Measurements from ENCODE around the gene GMFB. TPM values are rescaled to one million over a fixed set of nuclear protein-coding genes. Genes with fewer than 3 reads are reported as not detected.

GMFB gene
- total RNA-seq, 1 experiment from 2014 or later, result 53.8 TPM

GRCh38 chr14:54447231-54447692, 41.5 kb downstream of the GMFB start:
- Histone ChIP-seq H3K36me3 (ENCODE audit: control insufficient read depth in 1 of 2, insufficient read depth in 2 of 2, low read length in 2 of 2) (no peaks in the 10 kb centered on the region), H4K20me1 (ENCODE audit: insufficient read depth) (no peaks in the 10 kb centered on the region), H3K4me1 (ENCODE audit: control insufficient read depth in 1 of 2, insufficient read depth in 2 of 2, low read length in 2 of 2) (peaks cover 2 to 7% of the 10 kb centered on the region in 2 experiments; a peak in 2 of 4 replicates), H3K4me2 (ENCODE audit: low read length) (no peak overlapping the region), H3K4me3 (replicated peaks in 1 of 2; ENCODE audit: low read depth in 1 of 2, low read length in 2 of 2) (no peak overlapping the region), H3K9me3 (ENCODE audit: control insufficient read depth in 1 of 2, insufficient read depth in 1 of 2, low read depth in 1 of 2, low read length in 2 of 2) (no peaks in the 10 kb centered on the region), H3K9me2 (ENCODE audit: insufficient read depth) (no peaks in the 10 kb centered on the region), H3K9ac (ENCODE audit: low read length) (no peak overlapping the region), H3K27ac (ENCODE audit: low read depth, low read length) (no peak overlapping the region), H2AFZ (ENCODE audit: low read depth, low read length, poor library complexity, severe bottlenecking) (no peak overlapping the region), H3K27me3 (ENCODE audit: insufficient read depth, low read length) (no peaks in the 10 kb centered on the region), H3K79me2 (ENCODE audit: insufficient read depth, low read length) (no peaks in the 10 kb centered on the region)
- intact Hi-C loops (cut with micrococcal nuclease), result no loop called here
- TF ChIP-seq ELF1 (IDR thresholded peaks at IDR 0.05; ENCODE audit: borderline replicate concordance, low read depth), result no peak
- no peak for TF ChIP-seq SIN3A (IDR thresholded peaks at IDR 0.05; ENCODE audit: low read depth)
- no peak for TF ChIP-seq RAD21 (IDR thresholded peaks at IDR 0.05; ENCODE audit: low read depth)
- no peak for TF ChIP-seq EGR1 (IDR thresholded peaks at IDR 0.05; ENCODE audit: low read depth)
- TF ChIP-seq CBX3 (IDR thresholded peaks at IDR 0.05; ENCODE audit: low read depth), result no peak
- TF ChIP-seq POLR2A (IDR thresholded peaks at IDR 0.05; ENCODE audit: borderline replicate concordance, extremely low read depth, insufficient read depth, insufficient read length), result no peak
- no peak for TF ChIP-seq ATF3 (IDR thresholded peaks at IDR 0.05)
- TF ChIP-seq FOSL1 (IDR thresholded peaks at IDR 0.05; ENCODE audit: low read depth), result no peak
- no peak for TF ChIP-seq ZFX (IDR thresholded peaks at IDR 0.05)
- no peak for TF ChIP-seq YY1 (IDR thresholded peaks at IDR 0.05; ENCODE audit: extremely low read depth, insufficient replicate concordance, low read depth, low read length)
- no peak for TF ChIP-seq ZBTB33 (IDR thresholded peaks at IDR 0.05; ENCODE audit: extremely low read depth, insufficient replicate concordance, low read length)
- no peak for TF ChIP-seq JUND (IDR thresholded peaks at IDR 0.05)
- no peak for TF ChIP-seq CTCF (IDR thresholded peaks at IDR 0.05 in 2 of 3, conservative IDR thresholded peaks at IDR 0.05 in 1 of 3; ENCODE audit: borderline replicate concordance in 1 of 3, insufficient read depth in 1 of 3, low read depth in 2 of 3, low read length in 2 of 3)
- TF ChIP-seq EZH2phosphoT487 (IDR thresholded peaks at IDR 0.05; ENCODE audit: borderline replicate concordance), result no peak
- no TSS peak for BruUV-seq (replicated peaks)
- ChIA-PET POLR2A (no interaction called here), CTCF (interaction anchor here (0.8 kb wide), 1 partner anchor 117 kb away, joined by 3 read pairs; no protein-coding TSS in a partner anchor), RAD21 (ENCODE audit: low non-redundant PET in 1 of 2, low total read pairs in 2 of 2, uncharacterized antibody in 2 of 2, unreplicated experiment in 2 of 2) (no interaction called here)
- DNase-seq (ENCODE audit: low read depth, low spot score) (no peak), ATAC-seq (no peak)
